Suppressor macrophage treated with lipopolysaccharide for 4 hours (primary cell): ENCODE results near the gene MRPL50.

Experiments used
- DNase-seq: peaks from one replicate; pipeline ENCODE4 v3.0.0-alpha.2; 2020

Gene MRPL50

GRCh38 chr9:101372327-101373118, 25.9 kb downstream of the MRPL50 start:
- DNase-seq: no peak

- no peak for DNase-seq
Measured at GRCh38 chr9:101371813-101372212, 26.6 kb downstream of the MRPL50 start.

- DNase-seq: no peak
Measured at GRCh38 chr9:101369884-101370531, 28.4 kb downstream of the MRPL50 start.

GRCh38 chr9:101369286-101369685, 29.1 kb downstream of the MRPL50 start:
- DNase-seq: no peak

- DNase-seq: no peak
Measured at GRCh38 chr9:101367323-101367722, 31.1 kb downstream of the MRPL50 start.

- DNase-seq: no peak
Measured at GRCh38 chr9:101366038-101366756, 32.2 kb downstream of the MRPL50 start.

- DNase-seq: no peak
Measured at GRCh38 chr9:101365181-101365580, 33.2 kb downstream of the MRPL50 start.

- no peak for DNase-seq
Measured at GRCh38 chr9:101362450-101362849, 36.0 kb downstream of the MRPL50 start.

GRCh38 chr9:101360647-101361046, 37.8 kb downstream of the MRPL50 start:
- no peak for DNase-seq

- no peak for DNase-seq
Measured at GRCh38 chr9:101359679-101360078, 38.7 kb downstream of the MRPL50 start.

- DNase-seq: no peak
Measured at GRCh38 chr9:101356619-101357018, 41.8 kb downstream of the MRPL50 start.

GRCh38 chr9:101354765-101355708, 43.4 kb downstream of the MRPL50 start:
- DNase-seq: no peak

- no peak for DNase-seq
Measured at GRCh38 chr9:101354143-101354764, 44.2 kb downstream of the MRPL50 start.

- DNase-seq: no peak
Measured at GRCh38 chr9:101353683-101354082, 44.7 kb downstream of the MRPL50 start.

GRCh38 chr9:101352892-101353463, 45.4 kb downstream of the MRPL50 start:
- DNase-seq: no peak

GRCh38 chr9:101350285-101350684, 48.1 kb downstream of the MRPL50 start:
- DNase-seq: no peak

- DNase-seq: no peak
Measured at GRCh38 chr9:101342595-101342994, 55.8 kb downstream of the MRPL50 start.

GRCh38 chr9:101341958-101342357, 56.5 kb downstream of the MRPL50 start:
- DNase-seq: no peak
